HepG2 (cell line): ENCODE measurements around the gene TBC1D4. TPM values are rescaled to one million over a fixed set of nuclear protein-coding genes. Genes with fewer than 3 reads are reported as not detected.

ENCODE experiments used
- ATF7 ChIP-seq, 2 experiments: fragments of 450-650 bp in 1 of 2; sonication (generic) in 1 of 2; formaldehyde crosslinking in 1 of 2; IDR thresholded peaks; 2 replicates each; pipeline versions ENCODE4 v1.4.0 to v1.6.1; 2016 to 2020; ENCODE audit warnings: antibody characterized with exemption in 1 of 2, mild to moderate bottlenecking in 1 of 2, missing genetic modification reagents in 1 of 2
- ETV6 ChIP-seq: sonication (generic); formaldehyde crosslinking; conservative IDR thresholded peaks from 2 replicates; pipeline ENCODE4 v1.4.0; 2020; ENCODE audit warnings: missing genetic modification reagents
- POGZ ChIP-seq: sonication (generic); formaldehyde crosslinking; IDR thresholded peaks from 2 replicates; pipeline ENCODE4 v1.4.0; 2020; ENCODE audit warnings: mild to moderate bottlenecking, missing genetic modification reagents
- TBX2 ChIP-seq: sonication (generic); formaldehyde crosslinking; IDR thresholded peaks from 2 replicates; pipeline ENCODE4 v1.5.0; 2020; ENCODE audit warnings: missing genetic modification reagents, mild to moderate bottlenecking, borderline replicate concordance
- TCF7L2 ChIP-seq: IDR thresholded peaks from 2 replicates; pipeline ENCODE4 v1.6.1; 2011; ENCODE audit warnings: mild to moderate bottlenecking, low read depth, low read length, moderate library complexity
- TRIM24 ChIP-seq: sonication (generic); formaldehyde crosslinking; IDR thresholded peaks from 2 replicates; pipeline ENCODE4 v1.8.0; 2022; ENCODE audit warnings: mild to moderate bottlenecking, missing genetic modification reagents
- ZNF17 ChIP-seq: sonication (generic); formaldehyde crosslinking; IDR thresholded peaks from 2 replicates; pipeline ENCODE4 v1.5.0; 2020; ENCODE audit warnings: mild to moderate bottlenecking, missing genetic modification reagents
- ZNF281 ChIP-seq: sonication (generic); formaldehyde crosslinking; IDR thresholded peaks from 2 replicates; pipeline ENCODE4 v1.4.0; 2020; ENCODE audit warnings: missing genetic modification reagents, borderline replicate concordance
- ZNF335 ChIP-seq: sonication (generic); formaldehyde crosslinking; IDR thresholded peaks from 2 replicates; pipeline ENCODE4 v1.4.0; 2020; ENCODE audit warnings: missing genetic modification reagents
- ZSCAN25 ChIP-seq: sonication (generic); formaldehyde crosslinking; IDR thresholded peaks from 2 replicates; pipeline ENCODE4 v1.8.0; 2022; ENCODE audit warnings: mild to moderate bottlenecking, missing genetic modification reagents
- polyA plus RNA-seq, 8 experiments: library from polyadenylated mRNA; depleted of rRNA in 3 of 8; stranded (reverse) in 7 of 8; unstranded in 1 of 8; fragments of >200 nt; fragmentation: Illumina TruSeq in 4 of 8; extraction: Trizol in 4 of 8; gene quantifications; 2 replicates each; pipeline versions ENCODE4 v1.2.1 to v1.2.3, GENCODE V29; 2011 to 2016; ENCODE audit warnings: low read depth in 4 of 8, missing spikeins in 1 of 8, mixed read lengths in 1 of 8; ENCODE audit not compliant: insufficient read depth in 1 of 8
- total RNA-seq, 5 experiments: library from RNA; depleted of rRNA; stranded (reverse); fragments of >200 nt; fragmentation: Illumina TruSeq; extraction: Trizol; gene quantifications; 2 replicates each; pipeline ENCODE4 v1.2.3, GENCODE V29; 2016; ENCODE audit warnings: low read depth in 1 of 5
- TF ChIP-seq, protein P1 (sequence below): sonication (generic); formaldehyde crosslinking; IDR thresholded peaks from 2 replicates; pipeline ENCODE4 v1.4.0; 2020; ENCODE audit warnings: mild to moderate bottlenecking, missing genetic modification reagents
- TF ChIP-seq, protein P2 (sequence below): sonication (generic); formaldehyde crosslinking; IDR thresholded peaks from 2 replicates; pipeline ENCODE4 v1.5.1; 2020; ENCODE audit warnings: missing genetic modification reagents, mild to moderate bottlenecking, borderline replicate concordance
- TF ChIP-seq, protein P3 (sequence below): sonication (generic); formaldehyde crosslinking; conservative IDR thresholded peaks from 2 replicates; pipeline ENCODE4 v1.4.0; 2020; ENCODE audit warnings: missing genetic modification reagents

Gene TBC1D4
- total and polyA plus RNA-seq, 2 of the 13 experiments (the other 11 are each of a cell fraction or from before 2014, with no cell fraction given), result 35.9 to 64.4 TPM

DNA sequence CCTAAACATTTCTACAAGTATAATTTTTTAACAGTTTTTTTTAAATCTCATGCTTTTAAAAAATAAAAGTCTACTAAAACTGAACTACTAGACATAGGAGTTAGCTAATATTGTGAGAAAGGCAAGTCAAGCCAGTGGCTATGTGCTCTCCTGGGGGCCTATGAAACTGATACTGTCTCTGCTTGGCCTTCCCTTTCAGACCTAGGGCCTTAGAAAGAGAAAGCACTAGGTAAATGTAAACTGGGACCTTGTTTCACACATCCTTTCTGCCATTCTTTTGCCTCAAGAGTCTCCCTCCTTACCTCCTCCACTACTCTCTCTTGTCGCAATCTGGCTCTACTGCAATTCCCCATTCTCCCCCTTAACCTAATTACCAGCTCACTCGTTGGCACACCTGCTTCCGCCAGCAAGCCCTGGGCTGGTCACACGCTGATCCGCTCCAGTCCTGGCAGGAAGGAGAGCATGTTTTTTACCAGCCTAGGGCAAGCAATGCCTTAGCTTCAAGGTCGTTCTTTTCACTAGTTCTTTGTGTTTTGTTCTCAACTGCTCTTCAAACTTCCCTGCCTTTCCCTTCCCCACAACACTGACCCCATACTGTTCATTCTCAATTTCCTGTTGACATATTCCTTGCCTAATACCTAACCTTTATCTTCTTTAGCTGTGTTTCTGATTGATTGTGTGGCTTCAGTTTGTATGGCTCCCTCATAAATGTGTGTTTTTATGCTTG lies 23.1 kb downstream of the TBC1D4 start (continued):
- no peak for TF ChIP-seq ZNF17 (CRISPR knock-in tag)
- TF ChIP-seq ZNF335 (CRISPR knock-in tag), result no peak
- 0 out of 2 replicates have a peak, but pooled peaks have one; percentile 60 for TF ChIP-seq TRIM24
- TF ChIP-seq, protein P1, sequence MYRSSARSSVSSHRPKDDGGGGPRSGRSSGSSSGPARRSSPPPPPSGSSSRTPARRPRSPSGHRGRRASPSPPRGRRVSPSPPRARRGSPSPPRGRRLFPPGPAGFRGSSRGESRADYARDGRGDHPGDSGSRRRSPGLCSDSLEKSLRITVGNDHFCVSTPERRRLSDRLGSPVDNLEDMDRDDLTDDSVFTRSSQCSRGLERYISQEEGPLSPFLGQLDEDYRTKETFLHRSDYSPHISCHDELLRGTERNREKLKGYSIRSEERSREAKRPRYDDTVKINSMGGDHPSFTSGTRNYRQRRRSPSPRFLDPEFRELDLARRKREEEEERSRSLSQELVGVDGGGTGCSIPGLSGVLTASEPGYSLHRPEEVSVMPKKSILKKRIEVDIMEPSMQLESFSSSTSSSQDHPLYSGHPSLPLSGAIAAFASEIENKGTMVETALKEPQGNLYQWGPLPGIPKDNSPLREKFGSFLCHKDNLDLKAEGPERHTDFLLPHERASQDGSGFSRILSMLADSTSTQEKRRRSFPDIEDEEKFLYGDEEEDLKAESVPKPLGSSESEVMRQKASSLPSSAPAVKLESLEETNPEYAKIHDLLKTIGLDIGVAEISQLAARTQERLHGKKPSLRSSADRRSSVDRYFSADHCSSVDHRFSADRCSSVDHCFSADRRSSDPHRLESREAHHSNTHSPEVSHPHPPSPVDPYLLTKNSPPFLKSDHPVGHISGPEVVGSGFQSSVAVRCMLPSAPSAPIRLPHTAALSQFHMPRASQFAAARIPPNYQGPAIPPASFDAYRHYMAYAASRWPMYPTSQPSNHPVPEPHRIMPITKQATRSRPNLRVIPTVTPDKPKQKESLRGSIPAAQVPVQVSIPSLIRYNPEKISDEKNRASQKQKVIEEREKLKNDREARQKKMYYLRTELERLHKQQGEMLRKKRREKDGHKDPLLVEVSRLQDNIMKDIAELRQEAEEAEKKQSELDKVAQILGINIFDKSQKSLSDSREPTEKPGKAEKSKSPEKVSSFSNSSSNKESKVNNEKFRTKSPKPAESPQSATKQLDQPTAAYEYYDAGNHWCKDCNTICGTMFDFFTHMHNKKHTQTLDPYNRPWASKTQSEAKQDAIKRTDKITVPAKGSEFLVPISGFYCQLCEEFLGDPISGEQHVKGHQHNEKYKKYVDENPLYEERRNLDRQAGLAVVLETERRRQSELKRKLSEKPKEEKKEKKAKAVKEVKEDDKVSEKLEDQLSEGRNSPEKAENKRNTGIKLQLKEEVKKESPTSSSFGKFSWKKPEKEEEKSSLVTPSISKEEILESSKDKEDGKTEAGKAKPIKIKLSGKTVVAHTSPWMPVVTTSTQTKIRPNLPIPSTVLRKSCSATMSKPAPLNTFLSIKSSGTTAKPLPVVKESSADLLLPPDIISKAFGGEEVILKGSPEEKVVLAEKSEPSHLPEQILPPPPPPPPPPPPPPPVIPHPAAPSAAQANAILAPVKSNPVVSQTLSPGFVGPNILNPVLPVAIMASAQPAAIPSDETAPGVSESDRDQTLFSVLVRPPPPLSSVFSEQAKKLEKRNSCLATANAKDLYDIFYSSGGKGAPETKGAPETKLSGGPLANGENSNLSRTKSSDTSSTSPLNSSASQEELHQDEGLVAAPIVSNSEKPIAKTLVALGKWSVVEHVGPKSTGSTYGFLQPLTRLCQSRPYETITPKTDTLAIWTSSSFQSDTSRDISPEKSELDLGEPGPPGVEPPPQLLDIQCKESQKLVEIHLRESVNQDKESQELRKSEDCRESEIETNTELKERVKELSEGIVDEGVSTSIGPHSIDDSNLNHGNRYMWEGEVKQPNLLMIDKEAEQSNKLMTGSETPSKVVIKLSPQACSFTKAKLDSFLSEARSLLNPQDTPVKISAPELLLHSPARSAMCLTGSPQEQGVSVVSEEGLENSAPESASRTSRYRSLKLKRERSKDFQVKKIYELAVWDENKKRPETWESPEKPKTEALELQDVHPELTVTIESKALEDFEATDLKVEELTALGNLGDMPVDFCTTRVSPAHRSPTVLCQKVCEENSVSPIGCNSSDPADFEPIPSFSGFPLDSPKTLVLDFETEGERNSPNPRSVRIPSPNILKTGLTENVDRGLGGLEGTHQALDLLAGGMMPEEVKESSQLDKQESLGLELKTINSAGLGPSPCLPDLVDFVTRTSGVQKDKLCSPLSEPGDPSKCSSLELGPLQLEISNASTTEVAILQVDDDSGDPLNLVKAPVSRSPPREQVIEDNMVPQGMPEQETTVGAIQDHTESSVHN (CRISPR knock-in tag), result 0 out of 2 replicates have a peak, but pooled peaks have one; percentile 67
- peak; percentile 47; the same call in 1 of the 2 replicates for TF ChIP-seq ZNF281 (CRISPR knock-in tag)
- TF ChIP-seq TBX2, result peak; percentile 97
- TF ChIP-seq TCF7L2, result no peak
- TF ChIP-seq, protein P2, sequence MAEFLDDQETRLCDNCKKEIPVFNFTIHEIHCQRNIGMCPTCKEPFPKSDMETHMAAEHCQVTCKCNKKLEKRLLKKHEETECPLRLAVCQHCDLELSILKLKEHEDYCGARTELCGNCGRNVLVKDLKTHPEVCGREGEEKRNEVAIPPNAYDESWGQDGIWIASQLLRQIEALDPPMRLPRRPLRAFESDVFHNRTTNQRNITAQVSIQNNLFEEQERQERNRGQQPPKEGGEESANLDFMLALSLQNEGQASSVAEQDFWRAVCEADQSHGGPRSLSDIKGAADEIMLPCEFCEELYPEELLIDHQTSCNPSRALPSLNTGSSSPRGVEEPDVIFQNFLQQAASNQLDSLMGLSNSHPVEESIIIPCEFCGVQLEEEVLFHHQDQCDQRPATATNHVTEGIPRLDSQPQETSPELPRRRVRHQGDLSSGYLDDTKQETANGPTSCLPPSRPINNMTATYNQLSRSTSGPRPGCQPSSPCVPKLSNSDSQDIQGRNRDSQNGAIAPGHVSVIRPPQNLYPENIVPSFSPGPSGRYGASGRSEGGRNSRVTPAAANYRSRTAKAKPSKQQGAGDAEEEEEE (CRISPR knock-in tag), result no peak
- TF ChIP-seq, protein P3, sequence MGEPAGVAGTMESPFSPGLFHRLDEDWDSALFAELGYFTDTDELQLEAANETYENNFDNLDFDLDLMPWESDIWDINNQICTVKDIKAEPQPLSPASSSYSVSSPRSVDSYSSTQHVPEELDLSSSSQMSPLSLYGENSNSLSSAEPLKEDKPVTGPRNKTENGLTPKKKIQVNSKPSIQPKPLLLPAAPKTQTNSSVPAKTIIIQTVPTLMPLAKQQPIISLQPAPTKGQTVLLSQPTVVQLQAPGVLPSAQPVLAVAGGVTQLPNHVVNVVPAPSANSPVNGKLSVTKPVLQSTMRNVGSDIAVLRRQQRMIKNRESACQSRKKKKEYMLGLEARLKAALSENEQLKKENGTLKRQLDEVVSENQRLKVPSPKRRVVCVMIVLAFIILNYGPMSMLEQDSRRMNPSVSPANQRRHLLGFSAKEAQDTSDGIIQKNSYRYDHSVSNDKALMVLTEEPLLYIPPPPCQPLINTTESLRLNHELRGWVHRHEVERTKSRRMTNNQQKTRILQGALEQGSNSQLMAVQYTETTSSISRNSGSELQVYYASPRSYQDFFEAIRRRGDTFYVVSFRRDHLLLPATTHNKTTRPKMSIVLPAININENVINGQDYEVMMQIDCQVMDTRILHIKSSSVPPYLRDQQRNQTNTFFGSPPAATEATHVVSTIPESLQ (CRISPR knock-in tag), result 0 out of 2 replicates have a peak, but pooled peaks have one; percentile 63
- no peak for TF ChIP-seq ETV6 (CRISPR knock-in tag)
- TF ChIP-seq ZSCAN25 (CRISPR knock-in tag), result no peak
- TF ChIP-seq ATF7 (IDR thresholded peaks at IDR 0.05), result peak; percentile 37; the same call in 1 of the 2 replicates
- TF ChIP-seq ATF7 (CRISPR knock-in tag; IDR thresholded peaks at IDR 0.05), result no peak
- peak; percentile 94 for TF ChIP-seq POGZ (CRISPR knock-in tag)
